HG03460 (cell line): ENCODE data around the gene MPST.
"Not testable (repeated sequence)": the region's sequence is repeated elsewhere in the genome, so short reads cannot be mapped to it uniquely, and the experiment has no call there.

Experiments
- ATAC-seq: cut with Tn5 transposase; IDR thresholded peaks from one replicate; pipeline ENCODE4 v1.9.1; 2021; ENCODE audit not compliant: unreplicated experiment

The MPST gene

GRCh38 chr22:37019309-37020191 is at the start of gene MPST, which contains the start of gene TST:
MPST (plus strand) TSS chr22:37019742; CDS start chr22:37019837, 95 bp downstream.
TST (minus strand) TSS chr22:37019447; CDS start chr22:37018732, 715 bp downstream.
- ATAC-seq = peak; percentile 57

GRCh38 chr22:36971341-36972125 is 48.0 kb upstream of the MPST start:
- ATAC-seq = no peak

GRCh38 chr22:36976606-36977005 is 42.9 kb upstream of the MPST start:
- ATAC-seq = no peak

- ATAC-seq = no peak
Measured at GRCh38 chr22:36977401-36977861, 42.1 kb upstream of the MPST start.

- ATAC-seq = peak; percentile 64
Measured at GRCh38 chr22:36977947-36978660, 41.4 kb upstream of the MPST start.

GRCh38 chr22:36979016-36979910 is 40.3 kb upstream of the MPST start:
- ATAC-seq = no peak

- no peak for ATAC-seq
Measured at GRCh38 chr22:36981247-36981775, 38.2 kb upstream of the MPST start.

GRCh38 chr22:36982136-36982535 is 37.4 kb upstream of the MPST start:
- ATAC-seq = no peak

- no peak for ATAC-seq
Measured at GRCh38 chr22:36985211-36985889, 34.2 kb upstream of the MPST start.

- ATAC-seq = no peak
Measured at GRCh38 chr22:36986242-36986821, 33.2 kb upstream of the MPST start.

GRCh38 chr22:36988075-36988832 is 31.3 kb upstream of the MPST start:
- no peak for ATAC-seq

GRCh38 chr22:36989012-36989411 is 30.5 kb upstream of the MPST start:
- not testable (repeated sequence) for ATAC-seq

GRCh38 chr22:36990457-36990856 is 29.1 kb upstream of the MPST start:
- ATAC-seq = no peak

GRCh38 chr22:36991206-36991605 is 28.3 kb upstream of the MPST start:
- ATAC-seq = no peak

GRCh38 chr22:36997746-36998145 is 21.8 kb upstream of the MPST start:
- ATAC-seq = no peak

GRCh38 chr22:36998620-36999351 is 20.8 kb upstream of the MPST start:
- no peak for ATAC-seq

- ATAC-seq = no peak
Measured at GRCh38 chr22:36999463-36999862, 20.1 kb upstream of the MPST start.
